ENCODE measurements around the gene HMX1.

Gene HMX1

DNA sequence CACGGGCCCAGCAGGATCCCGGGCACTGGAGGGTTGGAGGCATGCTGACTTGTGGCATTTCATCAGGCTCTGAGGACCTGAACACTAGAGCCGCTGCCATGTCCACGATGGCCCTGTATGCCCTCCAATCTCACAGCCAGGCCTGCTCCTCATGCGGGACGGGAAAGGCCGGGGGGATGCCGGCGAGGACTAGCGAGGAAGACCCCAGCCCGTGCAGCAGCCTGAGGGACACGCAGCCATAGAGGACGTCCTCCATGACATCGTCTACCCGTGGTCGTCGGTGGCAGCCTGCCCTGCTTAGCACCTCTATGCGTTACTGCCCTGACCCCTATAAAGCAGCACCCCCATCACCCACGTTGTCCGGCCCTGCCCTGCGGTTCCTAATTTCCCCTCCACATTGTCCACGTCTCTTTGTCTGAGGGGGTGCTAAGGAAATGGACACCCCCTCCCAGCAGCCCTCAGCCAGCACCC is 32.6 kb downstream of the HMX1 start:
- DNase-seq: no peak

DNA sequence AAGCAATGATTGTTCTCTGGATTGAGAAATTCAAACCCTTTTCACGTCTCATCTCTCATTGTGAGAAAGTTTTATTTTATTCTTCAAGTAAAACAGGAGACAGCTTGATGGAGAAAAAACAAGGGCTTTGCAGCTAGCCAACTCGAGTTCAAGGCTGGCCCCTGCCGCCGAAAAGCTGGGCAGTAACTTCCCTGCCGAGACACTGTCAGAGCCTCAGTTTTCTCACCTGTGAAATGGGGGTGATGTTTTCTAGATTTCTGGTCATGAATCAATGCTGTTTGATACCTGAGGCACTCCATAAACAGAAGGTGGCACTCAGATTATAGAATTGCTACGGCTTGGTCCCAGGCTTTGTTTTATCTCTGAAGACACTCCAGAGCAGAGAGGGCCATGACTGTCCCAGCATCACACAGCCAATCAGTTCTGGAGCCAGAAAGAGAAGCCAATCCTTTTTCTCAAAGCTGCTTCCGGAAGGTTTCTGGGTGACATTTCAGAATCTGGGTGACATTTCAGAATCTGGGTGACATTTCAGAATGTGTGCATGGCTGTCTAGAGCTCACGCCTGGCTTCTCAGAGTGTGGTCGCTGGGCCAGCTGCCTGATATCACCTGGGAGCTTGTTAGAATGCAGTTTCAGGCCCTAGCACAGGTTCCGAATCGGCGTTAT is 33.2 kb downstream of the HMX1 start:
- no peak for DNase-seq

DNA sequence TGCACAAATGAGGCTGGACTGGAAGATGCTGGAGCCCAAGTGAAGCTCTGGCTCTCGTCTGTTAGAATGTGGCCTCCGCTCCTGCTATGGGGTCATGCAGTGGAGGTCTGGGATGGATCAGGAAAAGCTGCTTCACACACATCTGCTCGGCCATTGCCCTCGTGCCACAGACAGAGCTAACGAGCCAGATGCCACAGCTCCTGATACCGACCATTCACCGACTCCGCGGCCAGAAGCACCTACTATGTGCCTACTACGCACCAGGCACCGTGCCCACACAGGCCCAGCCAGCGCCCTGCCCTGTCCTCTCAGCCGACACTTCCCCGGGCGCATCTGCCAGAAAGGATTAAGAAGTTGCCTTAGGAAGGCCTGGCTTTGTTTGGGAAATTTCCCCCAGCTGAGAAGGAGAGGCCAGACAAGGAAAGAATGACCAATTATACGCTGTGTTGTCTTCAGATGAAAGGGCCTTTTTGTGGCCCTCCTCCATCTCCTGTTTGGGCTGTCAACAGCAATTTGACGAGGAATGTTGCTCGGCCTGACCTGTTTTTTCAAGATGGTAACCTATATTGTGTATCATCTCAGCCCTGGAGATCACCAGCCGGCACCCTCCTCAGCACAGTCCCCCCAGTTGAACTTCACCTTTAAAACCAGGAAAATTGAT is 34.3 kb downstream of the HMX1 start:
- DNase-seq: no peak

DNA sequence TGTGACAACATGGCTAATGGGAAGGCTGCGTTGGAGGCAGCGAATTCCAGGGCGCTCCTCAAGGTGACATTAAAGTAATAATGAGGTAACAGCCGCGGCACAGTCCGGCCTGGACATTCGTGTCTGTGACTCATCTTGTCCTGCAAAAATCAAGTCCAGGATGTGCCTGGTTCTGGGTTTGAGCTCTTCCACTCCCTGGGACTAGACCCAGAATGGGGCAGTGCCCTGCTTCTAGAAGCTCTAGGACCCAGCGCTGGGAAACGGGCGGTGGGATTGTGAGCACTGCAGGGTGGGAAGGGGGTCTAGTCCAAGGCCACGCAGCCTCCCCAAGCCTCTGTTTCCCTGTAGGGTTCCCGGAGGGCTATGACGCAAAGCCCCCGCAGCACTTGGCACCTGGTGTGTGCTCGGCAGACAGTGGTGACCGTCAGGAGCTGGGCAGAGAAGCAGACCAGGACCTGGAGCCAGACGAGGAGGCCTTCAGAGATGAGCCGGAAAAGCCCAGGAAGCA is 34.9 kb downstream of the HMX1 start:
- no peak for DNase-seq

DNA sequence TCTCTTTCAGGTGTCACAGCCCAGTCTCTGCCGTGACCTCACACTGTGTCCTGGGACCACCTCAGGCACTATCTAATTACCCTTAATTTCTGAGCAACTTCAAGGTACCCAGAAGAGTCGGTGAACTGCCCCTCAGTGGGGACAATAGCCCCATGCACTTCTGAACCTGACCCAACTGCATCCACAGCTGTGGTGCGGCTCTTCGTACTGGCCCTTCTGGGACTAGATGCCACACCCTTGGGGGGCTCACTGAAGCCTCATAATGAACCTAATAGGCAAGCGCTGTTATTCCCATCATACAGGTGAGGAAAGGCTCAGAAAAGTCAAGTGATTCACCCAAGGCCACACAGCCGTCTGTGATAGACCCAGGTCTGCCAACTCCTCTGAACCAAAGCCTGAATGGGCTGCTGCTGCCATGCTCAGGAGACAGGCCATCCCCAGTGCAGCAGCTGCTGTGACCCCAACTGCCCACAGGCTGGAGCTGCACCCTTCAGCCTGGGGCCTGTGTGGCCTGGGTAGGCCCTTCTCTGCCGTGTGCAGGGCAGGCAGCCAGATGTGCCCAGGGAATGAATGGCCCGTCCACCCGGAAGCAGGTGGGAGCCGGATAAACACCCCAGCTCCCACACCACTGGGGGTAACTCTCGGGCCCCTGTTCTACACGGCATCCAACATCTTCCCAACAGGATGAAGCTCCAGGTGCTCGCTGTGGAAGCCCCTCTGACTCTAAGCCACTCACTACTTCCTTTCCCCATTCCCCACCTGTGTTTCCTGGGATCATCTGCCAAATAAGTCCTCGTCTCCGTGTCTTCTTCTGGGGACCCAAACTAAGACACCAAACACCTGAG is 35.9 kb downstream of the HMX1 start:
- no peak for DNase-seq

DNA sequence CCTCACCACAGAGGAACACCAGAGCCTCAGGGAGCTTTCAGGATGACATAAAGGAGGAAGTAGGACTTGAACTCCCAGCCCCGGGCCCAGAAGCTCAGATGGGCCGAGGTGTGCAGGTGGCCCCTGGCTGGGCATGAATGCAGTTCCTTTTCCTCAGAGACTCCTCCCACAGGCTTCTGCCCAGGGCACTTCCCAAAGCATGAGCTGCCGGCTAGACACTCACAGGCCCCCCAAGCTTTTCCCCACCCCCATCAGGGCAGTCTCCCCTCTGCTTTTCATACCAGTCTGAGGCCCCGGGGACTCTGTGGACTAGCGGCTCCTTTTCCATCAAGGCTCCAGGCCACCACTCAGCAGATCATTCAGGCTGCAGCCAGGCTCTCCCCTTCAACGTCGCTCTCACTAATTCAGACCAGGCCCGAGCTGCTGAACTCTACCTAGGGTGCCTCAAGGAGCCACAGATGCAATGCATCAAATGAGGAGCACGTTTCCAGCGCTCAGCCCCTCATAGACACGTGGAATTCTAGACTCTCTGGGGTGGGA is 36.9 kb downstream of the HMX1 start:
- no peak for DNase-seq

DNA sequence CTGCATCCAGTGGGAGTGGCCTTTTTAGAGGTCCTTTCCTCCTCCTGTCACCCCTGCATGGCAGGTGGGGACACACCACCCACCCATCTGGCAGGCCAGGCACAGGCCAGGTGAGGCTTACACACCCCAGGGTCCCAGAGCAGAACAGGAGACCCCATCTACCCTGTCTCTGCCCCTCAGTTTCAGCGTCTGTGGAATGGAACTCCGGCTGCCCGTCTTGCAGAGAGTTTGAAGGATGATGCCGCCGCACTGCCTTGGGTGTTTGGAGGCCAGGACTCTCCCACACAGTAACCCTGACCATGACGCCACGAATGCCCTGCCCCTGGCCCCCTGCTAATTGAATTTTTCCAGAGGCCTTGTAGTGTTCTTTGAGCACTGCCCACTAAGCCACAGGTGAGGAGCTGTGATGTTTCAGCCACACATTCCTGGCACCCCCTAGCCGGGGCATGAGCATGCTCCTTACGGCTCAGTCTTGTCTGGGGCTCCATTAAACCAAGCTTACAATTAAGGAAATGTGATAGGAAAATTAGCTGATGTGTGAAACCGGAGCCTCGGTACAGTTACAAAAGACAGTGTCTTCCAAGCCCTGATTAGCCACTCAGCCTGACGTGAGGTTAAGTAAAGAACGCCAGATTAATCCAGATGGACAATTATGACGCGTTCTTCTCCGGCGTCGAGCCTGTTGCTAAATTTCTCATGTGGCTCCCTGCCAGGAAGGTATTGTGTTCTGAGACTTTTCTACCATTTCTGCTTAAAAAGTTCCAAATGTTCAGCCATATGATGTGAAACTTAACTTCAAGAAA is 39.3 kb downstream of the HMX1 start:
- DNase-seq: no peak

DNA sequence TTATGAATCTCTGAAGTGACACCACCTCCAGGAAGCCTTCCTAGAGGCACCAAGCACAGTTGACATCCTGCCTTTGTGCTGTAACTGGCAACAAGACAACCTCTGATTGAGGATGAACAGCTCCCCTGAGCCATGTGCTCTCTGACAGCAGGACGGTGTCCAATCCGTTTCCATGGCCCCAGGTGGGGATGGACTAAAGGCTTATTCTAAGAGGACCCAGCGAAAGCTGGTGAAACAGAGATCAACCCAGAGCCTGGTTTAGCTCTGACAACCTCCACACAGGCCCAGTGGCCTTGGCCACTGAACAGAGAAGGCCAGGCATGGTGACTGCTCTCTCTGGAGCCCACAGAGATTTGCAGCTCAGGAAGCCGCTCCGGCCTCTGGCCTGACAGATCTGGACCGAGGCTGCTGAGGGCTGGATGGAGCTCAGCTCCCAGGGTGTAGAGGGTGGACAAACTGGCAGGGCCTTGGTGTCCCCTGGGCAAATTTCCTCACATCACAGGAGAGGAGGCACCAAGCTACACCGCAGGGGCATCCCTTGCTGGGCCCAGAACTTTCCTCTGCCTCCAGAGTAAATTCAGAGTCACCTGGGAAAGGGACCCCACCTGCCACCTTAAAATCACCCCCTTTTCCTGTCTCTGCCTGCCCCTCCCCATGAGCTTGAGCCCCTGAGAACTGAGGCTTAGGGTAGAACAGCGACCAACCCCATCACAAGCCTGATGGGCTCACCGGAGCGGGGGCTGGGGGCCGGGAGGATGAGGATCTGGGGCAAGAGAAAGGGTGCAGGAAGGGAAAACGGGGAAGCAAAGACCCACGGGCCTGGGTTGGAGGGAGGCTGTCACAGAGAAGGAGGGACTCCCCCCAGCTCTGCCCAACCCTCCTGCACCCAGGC is 40.2 kb downstream of the HMX1 start:
- DNase-seq: no peak

DNA sequence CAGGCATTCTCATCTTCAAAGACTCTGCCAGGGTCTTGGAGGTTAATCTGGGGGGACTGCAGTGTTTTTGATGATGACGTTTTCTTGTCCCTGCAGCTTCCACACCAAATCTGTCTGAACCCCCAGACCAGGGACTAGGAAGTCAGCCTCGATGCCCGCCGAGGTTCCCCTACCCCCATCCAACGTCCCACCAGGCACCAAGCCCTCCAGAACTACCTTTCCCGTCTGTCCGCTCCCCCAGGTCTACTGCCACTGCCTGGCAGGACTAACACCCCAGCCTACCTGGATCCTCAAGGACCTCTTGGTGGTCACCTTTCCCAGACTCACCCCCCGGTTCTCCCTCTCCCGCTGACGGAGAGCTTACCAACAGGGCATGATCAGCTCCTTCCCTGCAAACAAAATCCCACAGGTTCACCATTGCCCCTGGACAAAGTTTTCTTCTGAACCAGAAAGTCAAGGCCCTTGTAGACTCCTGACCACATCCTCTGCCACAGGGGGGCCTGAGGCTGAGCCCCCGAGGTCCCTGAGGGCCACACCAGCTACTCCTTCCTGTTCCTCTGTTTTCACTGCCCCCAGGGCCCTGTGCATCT is 40.9 kb downstream of the HMX1 start:
- DNase-seq: no peak

DNA sequence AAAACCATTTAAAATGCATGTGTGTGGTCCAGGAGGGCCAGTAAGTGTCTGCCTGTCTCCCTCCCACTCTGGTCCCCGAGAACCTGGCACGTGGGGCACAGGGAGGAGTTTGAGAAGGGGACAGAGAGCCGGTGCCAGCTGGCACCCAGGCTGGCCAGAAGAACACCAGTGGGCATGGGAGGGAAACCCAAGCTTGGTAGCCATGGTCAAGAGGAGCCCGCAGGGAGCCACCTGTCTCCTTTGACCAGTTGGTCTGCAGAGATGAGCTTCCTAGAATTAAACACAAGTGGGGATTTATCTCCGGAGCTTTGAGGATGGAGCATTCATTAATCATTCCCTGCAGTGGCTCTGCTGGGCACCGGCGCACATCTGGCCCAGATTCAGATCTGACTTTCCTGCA is 41.6 kb downstream of the HMX1 start:
- no peak for DNase-seq

DNA sequence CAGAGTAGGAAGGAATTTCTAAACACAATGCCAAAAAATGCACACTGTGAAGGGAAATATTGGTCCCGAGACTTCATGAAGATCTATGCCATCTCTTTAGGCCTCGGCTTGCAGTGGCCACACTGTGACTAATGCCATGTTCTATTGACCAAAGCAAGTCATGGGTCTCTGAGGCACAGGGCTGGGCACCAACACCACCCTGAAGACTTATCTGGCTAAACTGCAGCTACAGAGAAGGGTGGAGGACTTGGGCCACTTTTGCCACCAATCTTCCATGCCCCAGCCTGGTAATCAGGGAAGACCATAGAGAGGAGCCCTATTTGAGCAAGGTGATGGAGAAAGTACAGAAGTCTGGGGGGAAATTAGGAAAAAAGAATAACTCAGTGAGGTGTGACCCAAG is 42.1 kb downstream of the HMX1 start:
- no peak for DNase-seq

DNA sequence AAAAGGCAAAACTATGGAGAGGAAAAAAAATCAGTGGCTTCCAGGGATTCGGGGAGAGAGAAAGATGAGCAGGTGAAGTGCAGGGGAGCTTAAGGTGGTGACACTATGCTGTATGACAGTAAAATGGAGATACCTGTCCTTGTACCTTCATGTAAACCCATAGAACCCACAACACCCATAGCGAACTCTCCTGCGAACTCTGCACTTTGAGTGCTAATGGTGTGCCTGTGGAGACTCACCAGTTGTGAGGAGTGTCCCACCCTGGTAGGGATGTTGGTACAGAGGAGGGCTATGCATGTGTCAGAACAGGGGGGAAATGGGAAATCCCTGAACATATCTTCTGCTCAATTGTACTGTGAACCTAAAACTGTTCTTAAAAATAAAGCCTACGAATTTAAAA is 42.8 kb downstream of the HMX1 start:
- DNase-seq: no peak

DNA sequence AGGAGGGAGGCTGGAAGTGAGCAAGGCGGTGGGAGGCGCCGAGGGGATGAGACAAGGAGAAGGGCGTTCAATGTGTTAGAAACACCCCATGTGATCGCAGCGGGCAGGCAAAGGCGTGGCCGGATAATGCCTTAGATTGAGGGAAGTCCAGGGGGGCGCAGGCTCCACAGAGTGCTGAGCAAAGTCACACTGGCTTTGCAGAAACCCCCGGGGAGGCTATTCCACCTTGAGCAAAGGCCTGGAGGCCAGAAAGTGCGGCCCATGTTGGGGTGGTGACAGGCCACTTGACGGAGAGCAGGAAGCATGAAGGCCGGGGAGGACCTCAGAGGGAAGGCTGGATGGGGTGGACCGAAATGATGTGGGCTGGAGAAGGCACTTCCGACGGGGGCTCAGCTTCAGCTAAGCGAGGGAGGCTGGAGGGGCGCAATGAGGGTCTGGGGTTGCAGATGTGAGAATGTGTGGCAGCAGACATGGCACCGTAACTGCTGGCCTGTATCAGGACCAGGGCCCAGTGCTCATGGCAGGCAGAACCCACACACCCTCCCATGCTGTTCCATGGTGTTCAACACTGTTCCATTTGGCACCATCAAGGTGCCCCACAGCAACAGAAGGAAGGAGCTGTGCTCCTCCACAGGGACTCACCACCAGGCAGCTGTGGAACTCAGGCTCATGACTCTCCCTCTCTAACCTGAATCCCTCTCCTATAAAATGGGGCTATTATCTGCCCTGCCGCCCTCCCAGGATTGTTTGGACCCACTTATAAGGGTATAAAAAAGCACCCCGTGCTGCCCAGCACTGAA is 50.3 kb downstream of the HMX1 start:
- no peak for DNase-seq

DNA sequence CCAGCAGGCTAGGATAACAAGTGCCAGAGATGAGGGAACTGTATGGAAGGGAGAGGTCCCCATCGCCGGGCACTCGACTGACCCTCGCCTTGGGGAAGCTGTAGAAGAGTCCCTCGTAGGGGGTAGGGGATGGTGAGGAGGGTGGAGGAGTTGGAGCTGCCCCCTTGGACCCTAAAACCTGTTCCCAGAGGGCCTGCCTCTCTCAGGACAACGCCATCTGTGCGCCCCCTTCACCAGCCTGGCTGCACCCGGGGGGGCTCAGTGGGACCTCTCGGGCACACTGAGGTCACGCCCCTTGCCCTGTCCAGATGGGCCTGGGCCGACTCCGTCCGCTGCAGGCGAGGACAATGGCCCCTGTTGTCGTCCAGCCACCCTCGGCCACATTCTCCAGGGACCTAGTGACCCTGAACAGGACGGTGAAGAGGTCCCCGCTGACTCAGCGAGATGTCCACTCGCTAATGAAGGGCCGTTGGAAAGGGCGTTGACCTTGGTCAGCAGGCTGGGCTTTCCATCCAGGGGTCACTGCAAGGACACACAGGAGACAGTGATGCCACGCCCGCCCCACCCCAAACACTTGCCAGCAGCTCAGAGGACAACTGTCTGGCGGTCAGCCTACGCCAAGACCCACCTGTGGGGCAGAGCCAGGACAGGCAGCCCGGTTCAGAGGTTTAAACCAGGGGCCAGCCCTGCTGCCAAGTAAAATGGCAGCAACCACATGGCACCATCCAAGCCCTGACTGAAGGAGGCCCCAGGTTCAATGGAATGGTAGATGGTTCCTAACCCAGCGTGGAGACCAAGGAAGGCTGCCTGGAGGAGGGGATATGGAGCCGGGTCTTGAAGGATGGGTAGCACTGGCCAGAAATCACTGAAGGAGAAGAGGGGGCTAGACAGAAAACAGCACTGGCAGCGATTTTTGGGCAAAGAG is 51.2 kb downstream of the HMX1 start:
- DNase-seq: no peak

DNA sequence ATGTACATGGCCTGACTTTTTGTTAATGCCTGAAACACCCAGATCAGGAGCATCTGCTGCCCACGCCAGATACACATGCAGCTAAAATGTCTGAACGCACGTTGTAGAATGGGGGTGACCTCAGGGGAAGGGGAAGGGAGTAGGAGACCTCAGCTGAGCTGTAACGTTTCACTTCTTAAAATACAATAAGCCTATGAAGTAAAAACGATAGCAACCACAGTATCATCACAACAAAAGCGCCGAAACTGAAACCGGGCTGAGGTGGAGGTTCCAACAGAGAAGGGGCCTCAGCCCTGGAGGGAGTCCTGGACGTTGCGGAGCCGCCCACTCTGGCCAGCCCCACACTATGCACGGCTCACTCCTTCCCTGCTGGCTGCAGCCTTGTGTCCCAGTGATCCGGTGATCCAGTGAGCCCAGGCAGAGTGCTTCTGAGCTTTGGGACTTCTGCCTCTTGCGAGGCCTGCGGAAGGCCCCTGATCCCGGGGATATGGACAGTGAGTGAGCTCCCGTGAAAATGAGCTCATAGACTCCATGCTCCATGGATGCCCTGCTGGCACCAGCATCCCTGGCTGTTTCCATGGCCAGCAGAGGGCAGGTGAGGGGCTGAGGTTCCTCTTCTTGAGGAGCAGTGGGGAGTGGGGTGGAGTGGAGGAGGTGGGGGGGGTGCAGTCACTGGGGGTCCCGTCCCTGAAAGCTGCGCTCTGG is 52.0 kb downstream of the HMX1 start:
- DNase-seq: no peak

DNA sequence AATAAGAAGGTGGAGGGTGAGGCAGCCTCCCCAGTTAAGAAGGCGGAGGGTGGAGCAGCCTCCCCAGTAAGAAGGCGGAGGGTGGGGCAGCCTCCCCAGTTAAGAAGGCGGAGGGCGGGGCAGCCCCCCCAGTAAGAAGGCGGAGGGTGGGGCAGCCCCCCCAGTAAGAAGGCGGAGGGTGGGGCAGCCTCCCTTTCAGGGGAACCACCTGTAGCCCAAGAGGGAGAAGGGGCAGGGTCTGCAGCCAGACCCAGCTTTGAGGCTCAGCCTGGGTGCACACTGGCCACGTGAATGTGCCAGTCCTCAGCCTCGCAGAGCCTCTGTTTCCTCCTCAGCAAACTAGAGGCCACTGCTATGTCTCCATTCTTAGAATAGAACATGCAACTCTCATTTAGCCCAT is 52.6 kb downstream of the HMX1 start:
- DNase-seq: no peak

DNA sequence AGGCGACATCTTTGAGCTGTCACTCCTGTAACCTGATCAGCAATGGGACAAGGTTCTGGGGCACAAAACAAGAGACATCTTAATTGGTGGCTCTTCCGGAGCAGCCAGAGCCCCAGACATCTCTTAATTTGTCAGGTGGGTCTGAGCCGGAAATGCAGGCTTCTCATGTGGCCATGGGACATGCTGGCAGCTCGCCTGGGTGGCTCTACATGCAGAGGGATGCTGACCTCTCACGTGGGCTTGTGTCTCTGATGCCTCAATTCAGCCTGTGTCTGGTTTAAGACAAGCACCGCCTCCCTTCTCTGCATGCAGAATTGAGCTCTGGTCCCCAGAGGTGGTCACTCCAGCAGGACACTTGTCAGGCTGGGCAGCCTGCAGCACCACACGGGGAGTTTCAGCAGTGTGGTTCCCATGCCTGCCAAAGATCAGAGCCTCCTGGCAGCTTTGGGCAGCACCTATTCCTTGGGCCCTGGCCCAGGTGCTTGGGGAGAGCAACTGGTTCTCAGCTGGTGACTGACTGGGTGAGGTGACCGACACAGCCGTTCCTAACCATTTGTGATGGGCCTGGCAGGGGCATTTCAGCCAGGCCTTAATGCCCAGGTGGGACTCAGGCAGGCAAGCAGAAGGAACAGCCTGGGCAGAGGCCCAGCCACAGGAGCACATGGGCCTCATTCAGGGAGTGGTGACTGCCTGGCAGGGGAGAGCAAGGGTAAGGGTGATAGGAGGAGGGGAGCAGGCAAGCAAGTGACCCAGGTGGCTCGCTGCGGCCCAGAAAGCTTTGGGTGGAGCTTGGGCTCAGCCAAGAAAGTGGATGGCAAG is 53.4 kb downstream of the HMX1 start:
- no peak for DNase-seq

DNA sequence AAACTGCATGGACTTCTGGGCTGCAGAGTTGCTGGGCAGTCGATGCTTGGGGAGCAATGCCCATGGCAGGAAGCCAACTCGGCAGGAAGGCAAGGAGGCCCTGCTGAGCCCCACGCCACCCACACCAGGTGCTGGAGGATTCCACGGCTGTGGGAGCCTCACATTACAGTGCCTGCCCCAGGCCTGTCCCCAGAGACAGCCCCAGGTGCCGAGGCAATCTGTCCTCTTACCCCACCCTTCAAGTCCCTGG is 53.9 kb downstream of the HMX1 start:
- no peak for DNase-seq
